DOHH2 (cell line): Measurements from ENCODE around the gene CDH5.

ENCODE experiments used
- H3F3A ChIP-seq: fragments of 200-600 bp; sonication (generic), shearing (Covaris generic); 2 replicates; pipeline ENCODE4 v1.6.0; 2016; ENCODE audit warnings: antibody characterized with exemption, mild to moderate bottlenecking; ENCODE audit not compliant: control insufficient read depth, insufficient read depth
- H3K27ac ChIP-seq: fragments of 200-600 bp; sonication (generic); 2 replicates; pipeline ENCODE4 v1.5.1; 2014; ENCODE audit warnings: low read depth, mild to moderate bottlenecking, low read length, moderate library complexity
- H3K27me3 ChIP-seq: fragments of 200-600 bp; sonication (generic); 2 replicates; pipeline ENCODE4 v1.6.1; 2014; ENCODE audit warnings: mild to moderate bottlenecking, low read length, mixed read lengths; ENCODE audit not compliant: control insufficient read depth
- H3K36me3 ChIP-seq: fragments of 200-600 bp; sonication (generic); 2 replicates; pipeline ENCODE4 v1.6.1; 2014; ENCODE audit warnings: mild to moderate bottlenecking, low read length, moderate library complexity, mixed read lengths; ENCODE audit not compliant: control insufficient read depth
- H3K4me1 ChIP-seq: fragments of 200-600 bp; sonication (generic); 2 replicates; pipeline ENCODE4 v1.6.1; 2014; ENCODE audit warnings: mild to moderate bottlenecking, low read length, mixed read lengths; ENCODE audit not compliant: control insufficient read depth
- H3K4me2 ChIP-seq: fragments of 200-600 bp; sonication (generic); 2 replicates; pipeline ENCODE4 v1.6.0; 2014; ENCODE audit warnings: mild to moderate bottlenecking, low read length, moderate library complexity
- H3K4me3 ChIP-seq: fragments of 200-600 bp; sonication (generic); 2 replicates; pipeline ENCODE4 v1.5.1; 2014; ENCODE audit warnings: mild to moderate bottlenecking, low read length, mixed read lengths
- H3K79me2 ChIP-seq: fragments of 200-600 bp; sonication (generic); 2 replicates; pipeline ENCODE4 v1.6.1; 2014; ENCODE audit warnings: mild to moderate bottlenecking, low read length, mixed read lengths; ENCODE audit not compliant: control insufficient read depth
- H3K9me2 ChIP-seq: fragments of 200-600 bp; sonication (generic); replicated peaks from 2 replicates; pipeline ENCODE4 v1.6.1; 2014; ENCODE audit warnings: mild to moderate bottlenecking, low read length, mixed read lengths; ENCODE audit not compliant: control insufficient read depth
- H3K9me3 ChIP-seq: fragments of 200-600 bp; sonication (generic); 2 replicates; pipeline ENCODE4 v1.6.1; 2014; ENCODE audit warnings: antibody characterized with exemption, low read length, mixed read lengths; ENCODE audit not compliant: control insufficient read depth, insufficient read depth
- H4K20me1 ChIP-seq: fragments of 200-600 bp; sonication (generic); 2 replicates; pipeline ENCODE4 v1.6.0; 2014; ENCODE audit warnings: low read depth, mild to moderate bottlenecking, antibody characterized with exemption, low read length, moderate library complexity; ENCODE audit not compliant: control insufficient read depth, insufficient read depth
- EZH2phosphoT487 ChIP-seq: fragments of 200-600 bp; sonication (generic); IDR thresholded peaks from 2 replicates; pipeline ENCODE4 v1.6.1; 2017; ENCODE audit warnings: borderline replicate concordance, mild to moderate bottlenecking, antibody characterized with exemption, low read length, moderate library complexity, mixed read lengths
- TF ChIP-seq, protein P1 (sequence below): fragments of 200-600 bp; sonication (generic); IDR thresholded peaks from one replicate; pipeline ENCODE4 v1.5.1; 2014; ENCODE audit warnings: antibody characterized with exemption, mild to moderate bottlenecking, low read depth, low read length; ENCODE audit not compliant: poor library complexity, severe bottlenecking

The CDH5 gene

DNA sequence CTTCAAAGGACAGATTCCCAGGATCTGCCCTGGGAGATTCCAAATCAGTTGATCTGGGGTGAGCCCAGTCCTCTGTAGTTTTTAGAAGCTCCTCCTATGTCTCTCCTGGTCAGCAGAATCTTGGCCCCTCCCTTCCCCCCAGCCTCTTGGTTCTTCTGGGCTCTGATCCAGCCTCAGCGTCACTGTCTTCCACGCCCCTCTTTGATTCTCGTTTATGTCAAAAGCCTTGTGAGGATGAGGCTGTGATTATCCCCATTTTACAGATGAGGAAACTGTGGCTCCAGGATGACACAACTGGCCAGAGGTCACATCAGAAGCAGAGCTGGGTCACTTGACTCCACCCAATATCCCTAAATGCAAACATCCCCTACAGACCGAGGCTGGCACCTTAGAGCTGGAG, 840 bp upstream of the CDH5 start:
- peaks cover 14% of the 10 kb centered on the region for H3K27me3 ChIP-seq
- TF ChIP-seq EZH2phosphoT487, result no peak
- H3K4me1 ChIP-seq, result no peaks in the 10 kb centered on the region
- no peaks in the 10 kb centered on the region for H3K9me3 ChIP-seq
- no peaks in the 10 kb centered on the region for H3F3A ChIP-seq
- H4K20me1 ChIP-seq, result no peaks in the 10 kb centered on the region
- no peak overlapping the region for H3K4me3 ChIP-seq
- H3K4me2 ChIP-seq, result no peak overlapping the region
- H3K79me2 ChIP-seq, result no peaks in the 10 kb centered on the region
- H3K9me2 ChIP-seq, result no peaks in the 10 kb centered on the region
- H3K27ac ChIP-seq, result no peak overlapping the region
- H3K36me3 ChIP-seq, result no peaks in the 10 kb centered on the region

DNA sequence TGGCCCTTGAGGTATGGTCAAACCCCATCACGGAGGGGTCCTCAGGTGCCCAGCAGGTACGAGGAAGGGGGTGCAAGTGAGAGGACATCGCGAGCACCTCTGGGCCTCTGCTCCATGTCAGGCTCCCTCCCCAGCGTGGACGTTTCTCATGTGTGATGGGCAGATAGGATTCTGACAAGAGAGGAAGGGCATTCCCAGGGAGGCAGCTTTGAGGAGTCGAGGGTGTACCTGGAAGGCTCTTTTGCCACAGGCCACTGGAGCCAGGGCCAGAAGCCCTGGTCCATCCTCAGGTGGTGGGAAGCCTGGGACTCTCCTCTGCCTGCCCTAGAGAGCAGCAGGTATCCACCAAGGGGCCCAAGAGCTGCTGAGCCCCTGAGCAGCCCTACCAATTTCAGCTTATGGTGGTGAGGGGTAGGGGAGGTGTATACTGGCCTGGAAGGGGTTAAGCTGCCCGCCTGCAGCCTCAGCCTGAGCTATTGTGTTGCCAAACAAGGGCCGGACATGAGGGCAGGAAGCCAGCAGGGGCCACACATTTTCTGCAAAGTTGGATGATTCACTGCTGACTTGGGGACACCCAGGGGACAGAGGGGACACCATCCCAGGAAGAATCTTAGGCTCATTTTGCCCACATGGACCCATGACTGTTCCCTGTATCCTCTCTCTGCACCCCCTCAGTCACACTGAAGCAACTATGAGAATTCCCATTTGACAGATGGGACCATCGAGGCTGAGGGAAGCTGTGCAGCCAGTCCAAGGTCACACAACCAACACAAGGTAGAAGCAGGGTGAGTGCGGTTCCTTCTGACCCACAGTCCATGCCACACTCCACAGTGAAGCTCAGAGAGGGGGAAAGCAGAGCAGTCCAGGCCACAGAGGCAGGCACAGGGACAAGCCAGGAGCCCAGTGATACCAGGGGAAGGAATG, 1.7 kb downstream of the CDH5 start:
- Histone ChIP-seq H3K4me3 (no peak overlapping the region), H3K4me1 (no peaks in the 10 kb centered on the region), H4K20me1 (no peaks in the 10 kb centered on the region), H3K9me3 (no peaks in the 10 kb centered on the region), H3K36me3 (no peaks in the 10 kb centered on the region), H3F3A (no peaks in the 10 kb centered on the region), H3K79me2 (no peaks in the 10 kb centered on the region), H3K4me2 (no peak overlapping the region), H3K27me3 (peaks cover 13% of the 10 kb centered on the region), H3K9me2 (no peaks in the 10 kb centered on the region), H3K27ac (no peak overlapping the region)
- TF ChIP-seq EZH2phosphoT487, result no peak
- TF ChIP-seq, protein P1, sequence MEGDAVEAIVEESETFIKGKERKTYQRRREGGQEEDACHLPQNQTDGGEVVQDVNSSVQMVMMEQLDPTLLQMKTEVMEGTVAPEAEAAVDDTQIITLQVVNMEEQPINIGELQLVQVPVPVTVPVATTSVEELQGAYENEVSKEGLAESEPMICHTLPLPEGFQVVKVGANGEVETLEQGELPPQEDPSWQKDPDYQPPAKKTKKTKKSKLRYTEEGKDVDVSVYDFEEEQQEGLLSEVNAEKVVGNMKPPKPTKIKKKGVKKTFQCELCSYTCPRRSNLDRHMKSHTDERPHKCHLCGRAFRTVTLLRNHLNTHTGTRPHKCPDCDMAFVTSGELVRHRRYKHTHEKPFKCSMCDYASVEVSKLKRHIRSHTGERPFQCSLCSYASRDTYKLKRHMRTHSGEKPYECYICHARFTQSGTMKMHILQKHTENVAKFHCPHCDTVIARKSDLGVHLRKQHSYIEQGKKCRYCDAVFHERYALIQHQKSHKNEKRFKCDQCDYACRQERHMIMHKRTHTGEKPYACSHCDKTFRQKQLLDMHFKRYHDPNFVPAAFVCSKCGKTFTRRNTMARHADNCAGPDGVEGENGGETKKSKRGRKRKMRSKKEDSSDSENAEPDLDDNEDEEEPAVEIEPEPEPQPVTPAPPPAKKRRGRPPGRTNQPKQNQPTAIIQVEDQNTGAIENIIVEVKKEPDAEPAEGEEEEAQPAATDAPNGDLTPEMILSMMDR, result no peak

DNA sequence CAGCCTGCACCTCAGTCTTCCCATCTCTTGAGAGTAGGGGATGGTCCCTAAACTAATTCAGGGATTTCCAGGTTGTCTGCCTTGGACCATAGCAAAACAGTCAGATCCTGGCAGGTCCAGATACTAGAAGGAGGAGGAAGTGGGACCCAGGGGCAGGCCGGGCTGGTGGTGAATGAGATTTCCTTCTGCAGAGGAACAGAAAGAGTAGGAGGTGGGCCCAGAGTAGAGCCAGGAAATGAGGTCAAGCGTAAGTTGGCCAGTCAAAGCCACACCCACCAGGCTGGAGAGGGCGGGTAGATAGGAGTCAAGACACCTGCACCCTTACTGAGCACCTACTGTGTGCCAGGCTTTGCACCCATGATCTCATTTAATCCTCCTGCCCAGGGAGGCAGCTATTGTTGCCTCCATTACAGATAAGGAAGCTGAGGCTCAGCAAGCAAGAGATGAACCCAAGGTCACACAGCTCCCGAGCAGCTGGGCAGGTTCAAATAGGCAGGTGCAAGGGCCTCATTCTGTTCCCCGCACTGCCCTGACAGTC, 2.6 kb downstream of the CDH5 start:
- H3K4me2 ChIP-seq, result no peak overlapping the region

More for the DNA sequence above, 2.6 kb downstream of the CDH5 start:
- Histone ChIP-seq H3F3A (no peaks in the 10 kb centered on the region), H3K27ac (no peak overlapping the region), H4K20me1 (no peaks in the 10 kb centered on the region), H3K36me3 (no peaks in the 10 kb centered on the region), H3K27me3 (peaks cover 4% of the 10 kb centered on the region; the same call in 1 of the 2 replicates), H3K9me2 (no peaks in the 10 kb centered on the region), H3K79me2 (no peaks in the 10 kb centered on the region), H3K4me3 (no peak overlapping the region), H3K9me3 (no peaks in the 10 kb centered on the region), H3K4me1 (no peaks in the 10 kb centered on the region)
- TF ChIP-seq, protein P1, result no peak
- TF ChIP-seq EZH2phosphoT487, result no peak
